ENCODE data around the gene KIAA0319L. TPM values are rescaled to one million over a fixed set of nuclear protein-coding genes. Genes with fewer than 3 reads are reported as not detected.

KIAA0319L gene
- total and polyA plus RNA-seq, 2 donors (not counting 3 experiments of a cell fraction or from before 2014, with no cell fraction given) = 31.4 to 43.4 TPM

DNA sequence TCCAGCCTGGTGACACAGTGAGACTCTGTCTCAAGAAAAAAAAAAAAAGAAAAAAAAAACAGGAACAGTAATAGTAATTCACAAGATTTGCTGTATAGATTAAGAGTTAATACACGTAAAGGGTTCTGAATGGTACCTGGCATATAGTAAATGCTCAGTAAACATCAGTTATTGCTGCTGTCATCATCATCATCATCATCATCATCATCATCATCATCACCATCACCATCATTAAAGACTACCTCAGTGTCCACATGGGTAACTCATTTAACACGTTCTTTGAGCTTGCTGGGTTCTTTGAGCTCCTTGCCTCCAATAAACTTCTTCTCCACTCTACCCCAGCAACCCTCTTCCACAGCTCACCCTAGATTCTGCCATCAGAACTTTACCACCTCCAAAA is 55.0 kb downstream of the KIAA0319L start:
- H3K9me3 ChIP-seq (replicated peaks; ENCODE audit: control insufficient read depth, insufficient read depth, low read length) = no peaks in the 10 kb centered on the region
- CTCF ChIA-PET = no interaction called here
- H3K27ac ChIP-seq (ENCODE audit: insufficient read depth, low read depth, low read length) = no peak overlapping the region
- H3K4me1 ChIP-seq (ENCODE audit: control insufficient read depth, extremely low read depth, insufficient read depth, low read length) = peaks cover 20% of the 10 kb centered on the region
- H4K20me1 ChIP-seq (replicated peaks; ENCODE audit: control insufficient read depth, extremely low read depth, insufficient read depth, low read length) = no peaks in the 10 kb centered on the region
- no peak overlapping the region for H2AFZ ChIP-seq (ENCODE audit: low read depth, low read length)
- no peak overlapping the region for H3K4me2 ChIP-seq (ENCODE audit: insufficient read depth, low read length)
- POLR2A ChIA-PET = no interaction called here
- no peaks in the 10 kb centered on the region for H3K27me3 ChIP-seq (ENCODE audit: control insufficient read depth in 2 of 2, insufficient read depth in 2 of 2, low read length in 2 of 2)
- no peaks in the 10 kb centered on the region for H3K36me3 ChIP-seq (ENCODE audit: control insufficient read depth in 2 of 2, extremely low read depth in 1 of 2, insufficient read depth in 2 of 2, low read length in 2 of 2)
- no TSS peak for BruUV-seq (replicated peaks)
- FAIRE-seq = no peak
- dilution Hi-C loops (cut with MboI; ENCODE audit: extremely low pct_ligation_motif_present, low sequenced_read_pairs) = no loop called here
- TF ChIP-seq, protein P1, sequence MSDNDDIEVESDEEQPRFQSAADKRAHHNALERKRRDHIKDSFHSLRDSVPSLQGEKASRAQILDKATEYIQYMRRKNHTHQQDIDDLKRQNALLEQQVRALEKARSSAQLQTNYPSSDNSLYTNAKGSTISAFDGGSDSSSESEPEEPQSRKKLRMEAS (IDR thresholded peaks at IDR 0.05; ENCODE audit: insufficient read depth, insufficient read length) = no peak
- TF ChIP-seq, protein P2, sequence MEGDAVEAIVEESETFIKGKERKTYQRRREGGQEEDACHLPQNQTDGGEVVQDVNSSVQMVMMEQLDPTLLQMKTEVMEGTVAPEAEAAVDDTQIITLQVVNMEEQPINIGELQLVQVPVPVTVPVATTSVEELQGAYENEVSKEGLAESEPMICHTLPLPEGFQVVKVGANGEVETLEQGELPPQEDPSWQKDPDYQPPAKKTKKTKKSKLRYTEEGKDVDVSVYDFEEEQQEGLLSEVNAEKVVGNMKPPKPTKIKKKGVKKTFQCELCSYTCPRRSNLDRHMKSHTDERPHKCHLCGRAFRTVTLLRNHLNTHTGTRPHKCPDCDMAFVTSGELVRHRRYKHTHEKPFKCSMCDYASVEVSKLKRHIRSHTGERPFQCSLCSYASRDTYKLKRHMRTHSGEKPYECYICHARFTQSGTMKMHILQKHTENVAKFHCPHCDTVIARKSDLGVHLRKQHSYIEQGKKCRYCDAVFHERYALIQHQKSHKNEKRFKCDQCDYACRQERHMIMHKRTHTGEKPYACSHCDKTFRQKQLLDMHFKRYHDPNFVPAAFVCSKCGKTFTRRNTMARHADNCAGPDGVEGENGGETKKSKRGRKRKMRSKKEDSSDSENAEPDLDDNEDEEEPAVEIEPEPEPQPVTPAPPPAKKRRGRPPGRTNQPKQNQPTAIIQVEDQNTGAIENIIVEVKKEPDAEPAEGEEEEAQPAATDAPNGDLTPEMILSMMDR (IDR thresholded peaks at IDR 0.05; ENCODE audit: extremely low read depth in 1 of 2, insufficient read depth in 1 of 2, low read depth in 1 of 2, low read length in 2 of 2) = no peak
- TF ChIP-seq POLR2AphosphoS5 (IDR thresholded peaks at IDR 0.05; ENCODE audit: insufficient read depth, low read depth, low read length) = no peak
- TF ChIP-seq EZH2 (IDR thresholded peaks at IDR 0.05; ENCODE audit: borderline replicate concordance, low read depth, low read length, severe bottlenecking) = no peak
- no peak for TF ChIP-seq POLR2A (IDR thresholded peaks at IDR 0.05; ENCODE audit: low read depth, low read length)
- TF ChIP-seq FOS (IDR thresholded peaks at IDR 0.05; ENCODE audit: borderline replicate concordance, insufficient read depth, low read length) = no peak
- TF ChIP-seq GATA2 (IDR thresholded peaks at IDR 0.05; ENCODE audit: insufficient read depth, insufficient read length, low read depth, low read length) = no peak
- TF ChIP-seq MYC (IDR thresholded peaks at IDR 0.05; ENCODE audit: low read depth, low read length) = no peak
- no peak for TF ChIP-seq JUN (IDR thresholded peaks at IDR 0.05; ENCODE audit: borderline replicate concordance, insufficient read depth, insufficient read length, low read depth)
- H3K9me1 ChIP-seq (replicated peaks; ENCODE audit: control insufficient read depth, extremely low read depth, insufficient read depth, low read length) = no peaks in the 10 kb centered on the region
- no peaks in the 10 kb centered on the region for H3K79me2 ChIP-seq (ENCODE audit: control insufficient read depth, insufficient read depth, low read length)
- no peak for DNase-seq (ENCODE audit: low read depth, low spot score)
- no peak overlapping the region for H3K4me3 ChIP-seq (replicated peaks in 1 of 3; ENCODE audit: insufficient read depth in 1 of 3, low read depth in 1 of 3, low read length in 3 of 3)
- intact Hi-C loops (cut with micrococcal nuclease) = no loop called here
- no peak overlapping the region for H3K9ac ChIP-seq (replicated peaks; ENCODE audit: extremely low read depth, insufficient read depth, low read length)
